Measurements from ENCODE around the gene AGMO. TPM values are rescaled to one million over a fixed set of nuclear protein-coding genes. Genes with fewer than 3 reads are reported as not detected.

The AGMO gene
- total RNA-seq, 1 experiment from 2014 or later, result not detected

DNA sequence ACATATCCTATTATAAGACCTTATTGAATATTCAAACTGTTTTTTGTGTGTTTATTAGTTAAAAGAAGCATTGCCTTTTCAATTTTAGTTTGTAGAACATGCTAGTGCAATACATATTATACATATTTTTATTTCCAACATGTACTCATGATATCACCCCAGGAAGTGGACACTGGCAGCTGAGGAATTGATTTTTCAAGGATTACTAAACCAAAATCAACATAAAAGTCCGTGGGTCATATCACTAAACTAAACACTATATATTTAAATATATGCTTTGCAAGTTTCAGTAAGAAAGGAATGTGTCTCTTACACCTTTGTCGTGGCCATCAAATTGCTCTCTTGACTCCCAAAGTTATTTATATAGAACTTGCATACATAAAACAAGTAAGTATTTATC lies 185.2 kb downstream of the AGMO start:
- TF ChIP-seq TCF7L2 (IDR thresholded peaks at IDR 0.05; ENCODE audit: low read depth, low read length), result no peak
- TF ChIP-seq, protein P1, sequence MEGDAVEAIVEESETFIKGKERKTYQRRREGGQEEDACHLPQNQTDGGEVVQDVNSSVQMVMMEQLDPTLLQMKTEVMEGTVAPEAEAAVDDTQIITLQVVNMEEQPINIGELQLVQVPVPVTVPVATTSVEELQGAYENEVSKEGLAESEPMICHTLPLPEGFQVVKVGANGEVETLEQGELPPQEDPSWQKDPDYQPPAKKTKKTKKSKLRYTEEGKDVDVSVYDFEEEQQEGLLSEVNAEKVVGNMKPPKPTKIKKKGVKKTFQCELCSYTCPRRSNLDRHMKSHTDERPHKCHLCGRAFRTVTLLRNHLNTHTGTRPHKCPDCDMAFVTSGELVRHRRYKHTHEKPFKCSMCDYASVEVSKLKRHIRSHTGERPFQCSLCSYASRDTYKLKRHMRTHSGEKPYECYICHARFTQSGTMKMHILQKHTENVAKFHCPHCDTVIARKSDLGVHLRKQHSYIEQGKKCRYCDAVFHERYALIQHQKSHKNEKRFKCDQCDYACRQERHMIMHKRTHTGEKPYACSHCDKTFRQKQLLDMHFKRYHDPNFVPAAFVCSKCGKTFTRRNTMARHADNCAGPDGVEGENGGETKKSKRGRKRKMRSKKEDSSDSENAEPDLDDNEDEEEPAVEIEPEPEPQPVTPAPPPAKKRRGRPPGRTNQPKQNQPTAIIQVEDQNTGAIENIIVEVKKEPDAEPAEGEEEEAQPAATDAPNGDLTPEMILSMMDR (IDR thresholded peaks at IDR 0.05), result no peak
- no peak for TF ChIP-seq SIN3A (IDR thresholded peaks at IDR 0.05; ENCODE audit: borderline replicate concordance, insufficient read depth, low read depth, low read length)
- TF ChIP-seq, protein P2, sequence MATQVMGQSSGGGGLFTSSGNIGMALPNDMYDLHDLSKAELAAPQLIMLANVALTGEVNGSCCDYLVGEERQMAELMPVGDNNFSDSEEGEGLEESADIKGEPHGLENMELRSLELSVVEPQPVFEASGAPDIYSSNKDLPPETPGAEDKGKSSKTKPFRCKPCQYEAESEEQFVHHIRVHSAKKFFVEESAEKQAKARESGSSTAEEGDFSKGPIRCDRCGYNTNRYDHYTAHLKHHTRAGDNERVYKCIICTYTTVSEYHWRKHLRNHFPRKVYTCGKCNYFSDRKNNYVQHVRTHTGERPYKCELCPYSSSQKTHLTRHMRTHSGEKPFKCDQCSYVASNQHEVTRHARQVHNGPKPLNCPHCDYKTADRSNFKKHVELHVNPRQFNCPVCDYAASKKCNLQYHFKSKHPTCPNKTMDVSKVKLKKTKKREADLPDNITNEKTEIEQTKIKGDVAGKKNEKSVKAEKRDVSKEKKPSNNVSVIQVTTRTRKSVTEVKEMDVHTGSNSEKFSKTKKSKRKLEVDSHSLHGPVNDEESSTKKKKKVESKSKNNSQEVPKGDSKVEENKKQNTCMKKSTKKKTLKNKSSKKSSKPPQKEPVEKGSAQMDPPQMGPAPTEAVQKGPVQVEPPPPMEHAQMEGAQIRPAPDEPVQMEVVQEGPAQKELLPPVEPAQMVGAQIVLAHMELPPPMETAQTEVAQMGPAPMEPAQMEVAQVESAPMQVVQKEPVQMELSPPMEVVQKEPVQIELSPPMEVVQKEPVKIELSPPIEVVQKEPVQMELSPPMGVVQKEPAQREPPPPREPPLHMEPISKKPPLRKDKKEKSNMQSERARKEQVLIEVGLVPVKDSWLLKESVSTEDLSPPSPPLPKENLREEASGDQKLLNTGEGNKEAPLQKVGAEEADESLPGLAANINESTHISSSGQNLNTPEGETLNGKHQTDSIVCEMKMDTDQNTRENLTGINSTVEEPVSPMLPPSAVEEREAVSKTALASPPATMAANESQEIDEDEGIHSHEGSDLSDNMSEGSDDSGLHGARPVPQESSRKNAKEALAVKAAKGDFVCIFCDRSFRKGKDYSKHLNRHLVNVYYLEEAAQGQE (IDR thresholded peaks at IDR 0.05; ENCODE audit: insufficient read depth in 1 of 2, low read depth in 2 of 2, low read length in 1 of 2), result no peak
- no peak for TF ChIP-seq POLR2AphosphoS5 (IDR thresholded peaks at IDR 0.05; ENCODE audit: low read depth, low read length)
- ChIA-PET POLR2A (no interaction called here), CTCF (no interaction called here)
- DNase-seq (ENCODE audit: low read depth, low spot score) (no peak), ATAC-seq (no peak)
- Histone ChIP-seq H3K4me3 (ENCODE audit: low read depth in 2 of 2, low read length in 2 of 2) (no peak overlapping the region), H3K27me3 (ENCODE audit: control insufficient read depth, insufficient read depth, low read length) (no peaks in the 10 kb centered on the region), H3K27ac (ENCODE audit: low read length) (no peak overlapping the region), H3K4me1 (ENCODE audit: control insufficient read depth, insufficient read depth, low read length) (no peaks in the 10 kb centered on the region), H3K9me3 (ENCODE audit: control insufficient read depth, insufficient read depth, low read depth, low read length) (no peaks in the 10 kb centered on the region), H3K36me3 (ENCODE audit: control insufficient read depth, insufficient read depth, low read length) (no peaks in the 10 kb centered on the region)
- in situ Hi-C loops (cut with HindIII; ENCODE audit: low pct_unique_long_range_greater_than_20kb, low sequenced_read_pairs), result no loop called here
- no TSS peak for BruUV-seq (replicated peaks)
- intact Hi-C loops (cut with micrococcal nuclease; ENCODE audit: unreplicated experiment), result no loop called here

DNA sequence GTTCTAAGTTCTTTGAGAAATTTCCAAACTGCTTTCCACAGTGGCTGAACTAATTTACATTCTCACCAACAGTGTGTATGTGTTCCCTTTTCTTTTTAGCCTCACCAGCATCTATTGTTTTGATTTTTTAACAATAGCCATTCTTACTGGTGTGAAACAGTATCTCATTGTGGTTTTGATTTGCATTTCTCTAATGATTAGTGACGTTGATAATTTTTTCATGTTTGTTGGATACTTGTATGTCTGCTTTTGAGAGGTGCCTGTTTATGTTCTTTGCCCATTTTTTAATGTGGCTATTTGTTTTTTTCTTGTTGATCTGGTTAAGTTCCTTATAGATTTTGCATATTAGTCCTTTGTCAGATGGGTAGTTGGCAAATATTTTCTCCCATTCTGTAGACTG lies 191.4 kb downstream of the AGMO start:
- intact Hi-C loops (cut with micrococcal nuclease; ENCODE audit: unreplicated experiment), result no loop called here
- BruUV-seq (replicated peaks), result no TSS peak
- H3K4me3 ChIP-seq (ENCODE audit: low read depth in 2 of 2, low read length in 2 of 2), result no peak overlapping the region
- in situ Hi-C loops (cut with HindIII; ENCODE audit: low pct_unique_long_range_greater_than_20kb, low sequenced_read_pairs), result no loop called here
- H3K27ac ChIP-seq (ENCODE audit: low read length), result no peak overlapping the region
- ChIA-PET POLR2A (no interaction called here), CTCF (no interaction called here)
- no peaks in the 10 kb centered on the region for H3K36me3 ChIP-seq (ENCODE audit: control insufficient read depth, insufficient read depth, low read length)
- ATAC-seq (no peak), DNase-seq (ENCODE audit: low read depth, low spot score) (no peak)
- no peaks in the 10 kb centered on the region for H3K9me3 ChIP-seq (ENCODE audit: control insufficient read depth, insufficient read depth, low read depth, low read length)
- H3K4me1 ChIP-seq (ENCODE audit: control insufficient read depth, insufficient read depth, low read length), result no peaks in the 10 kb centered on the region
- TF ChIP-seq, protein P2 (IDR thresholded peaks at IDR 0.05; ENCODE audit: insufficient read depth in 1 of 2, low read depth in 2 of 2, low read length in 1 of 2), result no peak
- no peak for TF ChIP-seq TCF7L2 (IDR thresholded peaks at IDR 0.05; ENCODE audit: low read depth, low read length)
- TF ChIP-seq, protein P1 (IDR thresholded peaks at IDR 0.05), result no peak
- TF ChIP-seq SIN3A (IDR thresholded peaks at IDR 0.05; ENCODE audit: borderline replicate concordance, insufficient read depth, low read depth, low read length), result no peak
- no peak for TF ChIP-seq POLR2AphosphoS5 (IDR thresholded peaks at IDR 0.05; ENCODE audit: low read depth, low read length)
- H3K27me3 ChIP-seq (ENCODE audit: control insufficient read depth, insufficient read depth, low read length), result no peaks in the 10 kb centered on the region

All from Panc1 (cell line).